Measurements from ENCODE around the gene SLC43A3.

SLC43A3 gene

GRCh38 chr11:57426929-57427726 is at the start of gene SLC43A3:
SLC43A3 (minus strand) TSS chr11:57427121; CDS start chr11:57426172, 949 bp downstream.
- DNase-seq (ENCODE audit: low read depth), result peak; percentile 87
- TF ChIP-seq, protein P1, sequence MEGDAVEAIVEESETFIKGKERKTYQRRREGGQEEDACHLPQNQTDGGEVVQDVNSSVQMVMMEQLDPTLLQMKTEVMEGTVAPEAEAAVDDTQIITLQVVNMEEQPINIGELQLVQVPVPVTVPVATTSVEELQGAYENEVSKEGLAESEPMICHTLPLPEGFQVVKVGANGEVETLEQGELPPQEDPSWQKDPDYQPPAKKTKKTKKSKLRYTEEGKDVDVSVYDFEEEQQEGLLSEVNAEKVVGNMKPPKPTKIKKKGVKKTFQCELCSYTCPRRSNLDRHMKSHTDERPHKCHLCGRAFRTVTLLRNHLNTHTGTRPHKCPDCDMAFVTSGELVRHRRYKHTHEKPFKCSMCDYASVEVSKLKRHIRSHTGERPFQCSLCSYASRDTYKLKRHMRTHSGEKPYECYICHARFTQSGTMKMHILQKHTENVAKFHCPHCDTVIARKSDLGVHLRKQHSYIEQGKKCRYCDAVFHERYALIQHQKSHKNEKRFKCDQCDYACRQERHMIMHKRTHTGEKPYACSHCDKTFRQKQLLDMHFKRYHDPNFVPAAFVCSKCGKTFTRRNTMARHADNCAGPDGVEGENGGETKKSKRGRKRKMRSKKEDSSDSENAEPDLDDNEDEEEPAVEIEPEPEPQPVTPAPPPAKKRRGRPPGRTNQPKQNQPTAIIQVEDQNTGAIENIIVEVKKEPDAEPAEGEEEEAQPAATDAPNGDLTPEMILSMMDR (IDR thresholded peaks at IDR 0.05; ENCODE audit: insufficient read depth, low read depth, low read length, missing control alignments), result no peak
- peak within 1 kb of the TSS; percentile 31 for H3K4me3 ChIP-seq (ENCODE audit: low read length)

DNA sequence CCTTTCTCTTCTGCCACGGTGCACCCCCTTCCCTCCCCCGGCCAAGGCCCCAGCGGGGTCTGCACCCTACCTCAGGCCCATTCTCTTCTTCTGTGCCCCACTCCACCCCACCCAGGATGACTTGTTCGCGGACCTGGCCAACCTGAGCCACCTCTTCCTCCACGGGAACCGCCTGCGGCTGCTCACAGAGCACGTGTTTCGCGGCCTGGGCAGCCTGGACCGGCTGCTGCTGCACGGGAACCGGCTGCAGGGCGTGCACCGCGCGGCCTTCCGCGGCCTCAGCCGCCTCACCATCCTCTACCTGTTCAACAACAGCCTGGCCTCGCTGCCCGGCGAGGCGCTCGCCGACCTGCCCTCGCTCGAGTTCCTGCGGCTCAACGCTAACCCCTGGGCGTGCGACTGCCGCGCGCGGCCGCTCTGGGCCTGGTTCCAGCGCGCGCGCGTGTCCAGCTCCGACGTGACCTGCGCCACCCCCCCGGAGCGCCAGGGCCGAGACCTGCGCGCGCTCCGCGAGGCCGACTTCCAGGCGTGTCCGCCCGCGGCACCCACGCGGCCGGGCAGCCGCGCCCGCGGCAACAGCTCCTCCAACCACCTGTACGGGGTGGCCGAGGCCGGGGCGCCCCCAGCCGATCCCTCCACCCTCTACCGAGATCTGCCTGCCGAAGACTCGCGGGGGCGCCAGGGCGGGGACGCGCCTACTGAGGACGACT is 49.3 kb upstream of the SLC43A3 start:
- DNase-seq (ENCODE audit: low read depth), result no peak
- TF ChIP-seq, protein P1 (IDR thresholded peaks at IDR 0.05; ENCODE audit: insufficient read depth, low read depth, low read length, missing control alignments), result no peak
- peak overlapping the region; percentile 20 for H3K4me3 ChIP-seq (ENCODE audit: low read length)

DNA sequence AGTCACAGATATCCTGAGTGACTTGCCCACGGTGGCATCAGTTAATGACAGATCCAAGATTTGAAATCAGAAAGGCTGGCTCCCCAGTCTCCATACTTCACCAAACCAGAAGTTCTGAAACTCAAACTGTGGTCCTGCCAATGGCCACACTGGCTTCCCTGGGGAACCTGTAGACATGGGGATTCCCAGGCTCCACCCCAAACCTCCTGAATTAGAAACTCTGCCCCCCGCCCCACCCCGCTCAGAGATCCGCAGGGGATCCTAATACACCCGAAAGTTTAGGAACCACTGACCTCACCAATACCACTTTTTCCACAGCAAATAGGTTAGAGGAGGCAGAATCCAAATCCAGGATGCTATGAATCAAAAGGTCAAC is 48.7 kb upstream of the SLC43A3 start:
- DNase-seq (ENCODE audit: low read depth), result no peak
- no peak overlapping the region for H3K4me3 ChIP-seq (ENCODE audit: low read length)
- TF ChIP-seq, protein P1 (IDR thresholded peaks at IDR 0.05; ENCODE audit: insufficient read depth, low read depth, low read length, missing control alignments), result no peak

- no peak for DNase-seq (ENCODE audit: low read depth)
- H3K4me3 ChIP-seq (ENCODE audit: low read length), result no peak overlapping the region
- TF ChIP-seq, protein P1 (IDR thresholded peaks at IDR 0.05; ENCODE audit: insufficient read depth, low read depth, low read length, missing control alignments), result no peak
Measured at GRCh38 chr11:57475191-57475590, 48.3 kb upstream of the SLC43A3 start.

DNA sequence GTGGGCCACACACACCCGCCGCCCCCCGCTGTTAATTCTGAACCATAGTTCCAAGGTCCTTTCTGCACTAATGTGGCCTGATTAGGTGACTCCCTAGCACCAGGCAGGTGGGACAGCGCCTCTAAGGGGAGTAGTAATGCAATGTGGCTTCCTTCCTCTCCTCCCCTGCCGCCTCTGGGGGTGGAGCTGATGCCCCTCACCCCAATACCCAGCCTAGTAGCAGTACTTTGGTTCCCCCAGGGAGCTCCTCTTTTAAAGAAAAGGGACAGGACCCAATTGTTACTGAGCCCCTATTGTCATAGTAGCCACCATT is 47.8 kb upstream of the SLC43A3 start:
- no peak overlapping the region for H3K4me3 ChIP-seq (ENCODE audit: low read length)
- TF ChIP-seq, protein P1 (IDR thresholded peaks at IDR 0.05; ENCODE audit: insufficient read depth, low read depth, low read length, missing control alignments), result no peak
- DNase-seq (ENCODE audit: low read depth), result no peak

GRCh38 chr11:57474017-57474802 is 47.3 kb upstream of the SLC43A3 start:
- DNase-seq (ENCODE audit: low read depth), result no peak
- TF ChIP-seq, protein P1 (IDR thresholded peaks at IDR 0.05; ENCODE audit: insufficient read depth, low read depth, low read length, missing control alignments), result no peak
- H3K4me3 ChIP-seq (ENCODE audit: low read length), result no peak overlapping the region

All from epithelial cell of esophagus (primary cell).